Measurements from ENCODE around the gene CHRM1.

Gene CHRM1

DNA sequence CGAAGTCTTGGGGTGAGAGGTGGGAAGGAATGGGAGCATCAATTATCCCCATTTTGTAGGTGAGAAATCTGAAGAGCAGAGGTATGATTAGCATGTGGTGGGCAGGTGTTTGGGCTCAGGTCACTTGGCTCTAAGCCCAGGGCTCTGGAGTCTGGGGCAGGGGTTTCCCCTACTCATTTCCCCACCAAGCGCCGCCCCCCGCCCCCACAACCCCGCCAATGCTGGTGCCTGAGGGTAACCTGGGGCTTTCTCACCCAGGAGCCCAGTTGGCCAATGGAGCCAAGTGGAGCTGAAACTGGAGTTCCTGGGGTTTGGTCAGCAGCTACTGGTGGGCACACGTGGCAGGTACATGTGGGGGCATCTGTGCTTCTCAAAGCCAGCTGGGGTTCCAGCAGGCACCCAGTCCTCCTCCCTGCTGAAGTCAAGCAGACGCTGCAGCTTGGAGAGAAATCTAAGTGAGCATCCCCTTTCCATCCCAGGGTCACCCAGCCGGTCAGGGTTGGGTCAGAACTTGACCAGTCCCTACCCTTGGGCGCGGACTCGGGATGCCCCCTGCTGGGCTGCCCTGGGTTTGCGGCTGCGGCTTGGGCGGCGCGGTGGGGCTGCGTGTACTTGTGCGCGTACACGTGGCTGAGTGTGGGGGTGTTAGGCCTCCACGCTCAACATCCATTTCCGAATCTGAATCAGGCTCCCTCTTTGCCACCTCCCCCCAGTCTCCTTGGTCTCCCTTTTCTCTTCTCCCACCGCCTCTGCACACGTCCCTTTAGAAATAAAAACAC is 1.7 kb upstream of the CHRM1 start:
- no peak for DNase-seq (ENCODE audit: low read depth, low spot score)
- TF ChIP-seq, protein P1, sequence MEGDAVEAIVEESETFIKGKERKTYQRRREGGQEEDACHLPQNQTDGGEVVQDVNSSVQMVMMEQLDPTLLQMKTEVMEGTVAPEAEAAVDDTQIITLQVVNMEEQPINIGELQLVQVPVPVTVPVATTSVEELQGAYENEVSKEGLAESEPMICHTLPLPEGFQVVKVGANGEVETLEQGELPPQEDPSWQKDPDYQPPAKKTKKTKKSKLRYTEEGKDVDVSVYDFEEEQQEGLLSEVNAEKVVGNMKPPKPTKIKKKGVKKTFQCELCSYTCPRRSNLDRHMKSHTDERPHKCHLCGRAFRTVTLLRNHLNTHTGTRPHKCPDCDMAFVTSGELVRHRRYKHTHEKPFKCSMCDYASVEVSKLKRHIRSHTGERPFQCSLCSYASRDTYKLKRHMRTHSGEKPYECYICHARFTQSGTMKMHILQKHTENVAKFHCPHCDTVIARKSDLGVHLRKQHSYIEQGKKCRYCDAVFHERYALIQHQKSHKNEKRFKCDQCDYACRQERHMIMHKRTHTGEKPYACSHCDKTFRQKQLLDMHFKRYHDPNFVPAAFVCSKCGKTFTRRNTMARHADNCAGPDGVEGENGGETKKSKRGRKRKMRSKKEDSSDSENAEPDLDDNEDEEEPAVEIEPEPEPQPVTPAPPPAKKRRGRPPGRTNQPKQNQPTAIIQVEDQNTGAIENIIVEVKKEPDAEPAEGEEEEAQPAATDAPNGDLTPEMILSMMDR (IDR thresholded peaks at IDR 0.05; ENCODE audit: insufficient read depth, low read length, missing control alignments): peak; percentile 53
- CTCF ChIA-PET: interaction anchor here (0.6 to 12.0 kb wide), 4 partner anchors 11 to 101 kb away, joined by 3 to 150 read pairs (median 3); no protein-coding TSS in a partner anchor
- no peak overlapping the region; the same call in 1 of the 2 replicates for H3K4me3 ChIP-seq (ENCODE audit: low read depth, low read length)
- POLR2A ChIA-PET: no interaction called here

DNA sequence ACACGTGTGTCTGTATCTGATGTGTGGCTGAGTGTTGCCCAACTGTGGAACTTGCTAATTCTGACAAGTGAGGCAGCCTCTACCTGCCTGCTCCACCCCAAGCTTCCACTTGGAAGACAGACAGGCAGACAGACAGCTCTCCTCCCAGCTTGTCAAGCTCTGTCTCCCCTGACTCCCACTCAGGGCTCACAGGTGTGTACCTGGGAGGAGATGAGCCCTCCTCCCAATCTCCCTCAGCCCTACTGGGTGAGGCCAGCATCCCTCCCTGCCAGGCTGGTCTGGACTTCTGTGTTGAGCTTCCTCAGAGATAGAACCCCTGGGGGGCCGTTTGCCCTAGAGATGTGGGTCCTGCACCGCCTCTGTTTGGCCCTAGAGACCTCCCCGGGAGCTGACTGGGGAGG is 1.0 kb upstream of the CHRM1 start:
- TF ChIP-seq, protein P1 (IDR thresholded peaks at IDR 0.05; ENCODE audit: insufficient read depth, low read length, missing control alignments): no peak
- POLR2A ChIA-PET: no interaction called here
- H3K4me3 ChIP-seq (ENCODE audit: low read depth, low read length): no peak overlapping the region
- CTCF ChIA-PET: interaction anchor here (1.0 to 12.0 kb wide), 3 partner anchors 16 to 102 kb away, joined by 3 to 150 read pairs (median 3); no protein-coding TSS in a partner anchor
- no peak for DNase-seq (ENCODE audit: low read depth, low spot score)

DNA sequence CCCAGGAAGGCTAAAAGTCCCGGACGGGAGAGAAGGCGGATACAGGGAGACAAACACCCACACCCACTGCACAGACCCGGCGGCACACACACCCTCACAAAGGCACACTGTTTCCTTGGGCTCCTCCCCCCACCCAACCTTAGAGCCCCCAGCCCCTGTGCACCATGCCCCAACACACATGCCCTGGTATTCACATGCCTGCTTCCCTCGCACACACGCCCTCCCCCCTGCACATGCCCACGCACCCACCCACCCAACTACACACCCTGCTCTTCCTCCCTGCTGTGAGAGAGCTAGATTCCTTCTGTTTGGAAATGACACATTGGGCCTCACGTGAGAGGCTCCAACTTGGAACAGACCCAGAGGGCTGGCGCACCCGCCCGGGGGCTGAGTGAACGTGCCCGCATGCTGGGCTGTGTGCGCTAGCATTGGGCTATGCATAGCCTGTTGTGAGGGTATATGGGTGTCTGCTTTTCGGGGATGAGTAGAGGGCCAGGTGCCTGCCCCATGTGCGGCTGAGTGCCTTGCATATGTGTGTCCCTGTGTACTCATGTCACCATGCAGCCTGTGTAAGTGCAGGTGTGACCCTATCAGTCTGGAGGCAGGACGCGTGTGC is 518 bp upstream of the CHRM1 start:
- no peak for DNase-seq (ENCODE audit: low read depth, low spot score)
- CTCF ChIA-PET: interaction anchor here (12.0 kb wide), 1 partner anchor 16 kb away, joined by 150 read pairs; no protein-coding TSS in a partner anchor
- H3K4me3 ChIP-seq (ENCODE audit: low read depth, low read length): no peak overlapping the region
- POLR2A ChIA-PET: no interaction called here
- TF ChIP-seq, protein P1 (IDR thresholded peaks at IDR 0.05; ENCODE audit: insufficient read depth, low read length, missing control alignments): no peak

DNA sequence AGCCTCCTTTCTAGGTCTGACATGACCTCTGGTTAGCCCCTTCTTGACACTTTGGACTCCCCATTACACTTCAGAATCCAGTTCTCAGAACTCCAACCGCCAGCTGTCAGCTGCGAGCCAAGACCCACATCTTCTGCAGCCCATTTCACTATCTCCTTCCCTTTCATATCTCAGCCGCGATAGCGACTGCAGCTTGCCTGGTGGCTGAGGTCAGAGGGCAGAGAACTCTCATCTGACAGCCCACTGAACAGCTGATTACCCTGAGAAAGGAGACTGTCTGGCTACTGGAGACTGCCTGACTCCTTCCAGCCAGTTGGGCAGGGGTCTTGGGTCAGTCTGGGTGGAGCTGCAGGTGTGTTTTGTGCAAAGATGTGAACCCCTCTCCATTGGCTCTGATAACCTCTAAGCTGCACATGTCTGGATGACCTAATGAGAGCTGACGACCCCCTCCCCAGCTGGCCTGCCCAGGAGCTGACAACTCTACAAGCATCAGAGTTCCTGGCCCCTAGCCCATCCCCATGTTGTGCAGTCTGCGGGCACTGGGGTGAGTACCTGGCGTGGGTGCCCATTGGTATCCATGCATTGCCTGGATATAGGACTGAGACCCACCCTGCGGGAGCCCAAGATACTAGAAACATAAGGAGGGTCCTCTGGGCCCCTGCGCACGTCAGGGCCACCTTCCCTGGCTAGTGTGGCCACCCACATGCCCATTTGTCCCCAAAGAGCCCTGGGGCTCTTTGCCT is 1.1 kb downstream of the CHRM1 start:
- no peak for DNase-seq (ENCODE audit: low read depth, low spot score)
- ChIA-PET POLR2A (no interaction called here), CTCF (interaction anchor here (12.0 kb wide), 1 partner anchor 14 kb away, joined by 150 read pairs; no protein-coding TSS in a partner anchor)
- TF ChIP-seq, protein P1 (IDR thresholded peaks at IDR 0.05; ENCODE audit: insufficient read depth, low read length, missing control alignments): no peak
- no peak overlapping the region for H3K4me3 ChIP-seq (ENCODE audit: low read depth, low read length)

GRCh38 chr11:62919476-62919875 is 1.7 kb downstream of the CHRM1 start:
- DNase-seq (ENCODE audit: low read depth, low spot score): no peak
- TF ChIP-seq, protein P1 (IDR thresholded peaks at IDR 0.05; ENCODE audit: insufficient read depth, low read length, missing control alignments): no peak
- POLR2A ChIA-PET: no interaction called here
- no peak overlapping the region for H3K4me3 ChIP-seq (ENCODE audit: low read depth, low read length)
- CTCF ChIA-PET: interaction anchor here (1.9 to 12.0 kb wide), 2 partner anchors 13 to 104 kb away, joined by 5 to 150 read pairs; no protein-coding TSS in a partner anchor
